ENCODE results near the gene PRTFDC1.
"Not testable (repeated sequence)": the region's sequence is repeated elsewhere in the genome, so short reads cannot be mapped to it uniquely, and the experiment has no call there.

The PRTFDC1 gene

GRCh38 chr10:24930427-24930826 is 22.0 kb downstream of the PRTFDC1 start:
- no peak for DNase-seq (ENCODE audit: low spot score)

DNA sequence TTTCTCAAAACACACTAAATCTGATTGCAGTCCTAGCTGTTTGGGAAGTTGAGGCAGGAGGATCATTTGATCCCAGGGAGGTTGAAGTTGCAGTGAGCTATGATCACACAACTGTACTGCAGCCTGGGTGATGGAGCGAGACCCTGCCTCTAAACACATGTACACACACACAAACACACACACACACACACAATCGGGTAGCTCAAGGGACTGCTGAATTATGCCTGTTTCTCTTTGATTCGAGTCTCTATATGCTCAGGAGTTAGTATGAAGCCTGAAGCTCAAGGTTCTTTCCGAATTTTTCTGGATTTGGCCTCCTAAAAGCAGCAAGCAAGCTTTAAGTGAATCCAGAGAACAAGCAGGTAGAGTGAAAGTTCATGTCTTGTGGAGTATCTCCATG is 22.5 kb downstream of the PRTFDC1 start:
- no peak for DNase-seq (ENCODE audit: low spot score)

DNA sequence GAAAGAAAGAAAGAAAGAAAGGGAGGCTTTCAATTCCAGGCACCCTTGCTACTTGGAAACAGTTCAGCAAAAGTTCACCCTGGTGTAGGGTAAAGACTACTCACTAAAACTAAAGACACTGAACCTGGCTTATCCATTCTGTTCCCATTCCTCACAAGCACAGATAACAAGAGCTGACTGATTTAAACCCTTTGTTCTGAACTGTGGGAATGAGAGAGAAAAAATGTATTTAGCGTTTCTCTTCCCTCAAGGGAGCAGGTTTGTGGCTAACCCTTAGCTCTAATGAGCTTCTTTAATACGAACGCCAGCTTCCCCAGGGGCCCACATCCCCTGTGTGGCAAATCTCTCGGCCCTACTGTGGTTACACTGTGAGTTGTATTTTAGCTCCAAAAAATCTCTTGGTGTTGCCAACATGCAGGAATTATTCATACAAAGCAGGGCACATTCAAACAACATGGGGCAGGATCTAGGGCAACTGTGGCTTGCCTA is 23.3 kb downstream of the PRTFDC1 start:
- DNase-seq (ENCODE audit: low spot score) = no peak

DNA sequence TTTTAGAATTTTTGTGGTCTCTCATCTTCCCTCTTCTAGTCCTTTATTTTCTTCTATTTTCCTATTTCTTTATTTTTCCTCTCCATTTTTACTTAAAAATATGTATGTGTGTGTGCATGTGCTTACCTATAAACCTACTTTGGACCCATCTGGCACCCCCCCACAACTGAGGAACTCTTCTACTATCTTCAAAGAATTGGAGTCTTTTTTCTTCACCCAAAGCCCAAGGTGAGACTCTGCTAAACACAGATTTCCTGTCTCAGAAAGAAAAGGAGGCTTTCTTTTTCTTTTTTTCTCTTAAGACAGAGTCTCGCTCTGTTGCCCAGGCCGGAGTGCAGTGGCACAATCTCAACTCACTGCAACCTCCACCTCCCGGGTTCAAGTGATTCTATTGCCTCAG is 24.2 kb downstream of the PRTFDC1 start:
- no peak for DNase-seq (ENCODE audit: low spot score)

- no peak for DNase-seq (ENCODE audit: low spot score)
Observed at GRCh38 chr10:24926557-24926956, 25.8 kb downstream of the PRTFDC1 start.

DNA sequence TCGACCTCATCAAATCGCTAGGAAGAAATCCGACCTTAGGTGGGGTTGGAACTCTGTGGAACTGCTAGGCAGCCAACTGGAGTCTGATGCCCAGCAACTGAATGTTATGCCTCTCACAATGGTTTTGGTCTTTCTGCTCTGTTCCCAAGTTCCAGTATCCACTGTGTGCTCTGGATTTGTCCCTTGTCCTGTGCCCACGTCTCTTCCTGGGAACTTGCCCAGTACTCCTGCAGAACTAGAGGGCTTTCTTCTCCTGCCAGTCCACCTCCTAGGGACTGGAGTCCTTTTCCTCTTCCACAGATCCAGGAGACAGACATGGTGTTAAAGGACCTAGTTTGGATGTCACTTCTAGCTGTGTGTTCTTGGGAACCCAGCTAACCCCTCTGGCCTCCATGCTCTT is 26.6 kb downstream of the PRTFDC1 start:
- DNase-seq (ENCODE audit: low spot score) = peak; percentile 70

DNA sequence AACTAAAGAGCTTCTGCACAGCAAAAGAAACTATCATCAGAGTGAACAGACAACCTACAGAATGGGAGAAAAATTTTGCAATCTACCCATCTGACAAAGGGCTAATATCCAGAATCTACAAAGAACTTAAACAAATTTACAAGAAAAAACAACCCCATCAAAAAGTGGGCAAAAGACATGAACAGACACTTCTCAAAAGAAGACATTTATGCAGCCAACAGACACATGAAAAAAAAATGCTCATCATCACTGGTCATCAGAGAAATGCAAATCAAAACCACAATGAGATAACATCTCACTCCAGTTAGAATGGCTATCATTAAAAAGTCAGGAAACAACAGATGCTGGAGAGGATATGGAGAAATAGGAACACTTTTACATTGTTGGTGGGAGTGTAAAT is 27.9 kb downstream of the PRTFDC1 start:
- not testable (repeated sequence) for DNase-seq (ENCODE audit: low spot score)

GRCh38 chr10:24922222-24922868 is 30.1 kb downstream of the PRTFDC1 start:
- DNase-seq (ENCODE audit: low spot score) = not testable (repeated sequence)

DNA sequence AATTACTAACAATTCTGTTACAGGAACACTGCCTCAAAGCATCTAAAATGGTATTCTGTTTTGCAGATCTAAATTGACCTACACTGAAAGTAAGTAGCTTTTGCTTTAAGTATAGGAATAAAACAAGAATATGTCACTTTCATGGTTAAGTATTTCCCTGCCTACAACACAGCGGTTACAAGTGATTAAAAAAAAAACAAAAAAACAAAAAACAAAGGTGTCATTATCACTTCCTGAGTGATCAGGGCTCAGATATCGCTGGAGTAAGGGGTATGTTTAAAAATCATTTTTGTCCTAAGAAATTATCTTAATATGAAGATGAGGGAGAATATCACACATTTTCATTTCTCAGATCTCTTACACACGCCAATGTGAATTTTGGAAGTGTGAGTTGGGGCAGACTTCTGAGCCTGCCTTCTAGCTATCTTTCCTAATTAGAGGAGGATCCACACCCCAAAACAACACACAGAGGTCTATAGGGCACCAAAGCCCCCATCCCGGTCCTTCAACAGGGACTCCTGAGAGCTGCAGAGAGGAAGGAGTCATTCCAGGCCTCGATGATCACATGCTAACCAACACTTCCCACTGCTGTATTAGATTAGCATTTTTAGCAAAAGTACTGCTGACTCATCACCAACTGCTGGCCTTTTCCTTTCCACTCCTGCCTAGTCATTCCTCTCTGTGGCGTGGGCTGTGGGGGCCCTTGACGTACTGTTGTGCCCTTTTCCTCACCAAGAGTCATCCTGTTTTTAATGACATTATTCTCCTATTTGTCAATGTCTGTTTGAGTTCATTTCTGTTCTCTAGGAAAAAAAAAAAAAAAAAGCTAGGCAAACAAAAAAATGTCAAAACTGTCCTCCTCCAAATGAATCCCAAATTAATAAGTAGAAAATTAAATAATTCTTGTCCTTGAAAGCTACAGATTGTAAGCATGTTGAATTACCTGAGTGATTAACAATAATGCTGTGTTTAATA is 31.2 kb downstream of the PRTFDC1 start:
- peak; percentile 91 for DNase-seq (ENCODE audit: low spot score)

DNA sequence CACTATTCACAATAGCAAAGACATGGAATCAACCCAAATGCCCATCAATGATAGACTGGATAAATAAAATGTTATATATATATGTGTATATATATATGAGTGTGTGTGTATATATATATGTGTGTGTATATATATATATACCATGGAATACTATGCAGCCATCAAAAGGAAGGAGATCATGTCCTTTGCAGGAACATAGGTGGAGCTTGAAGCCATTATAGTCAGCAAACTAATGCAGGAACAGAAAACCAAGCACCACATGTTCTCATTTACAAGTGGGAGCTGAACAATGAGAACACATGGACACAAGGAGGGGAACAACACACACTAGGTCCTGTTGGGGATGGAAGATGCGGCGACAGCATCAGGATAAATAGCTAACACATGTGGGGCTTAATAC is 32.2 kb downstream of the PRTFDC1 start:
- not testable (repeated sequence) for DNase-seq (ENCODE audit: low spot score)

DNA sequence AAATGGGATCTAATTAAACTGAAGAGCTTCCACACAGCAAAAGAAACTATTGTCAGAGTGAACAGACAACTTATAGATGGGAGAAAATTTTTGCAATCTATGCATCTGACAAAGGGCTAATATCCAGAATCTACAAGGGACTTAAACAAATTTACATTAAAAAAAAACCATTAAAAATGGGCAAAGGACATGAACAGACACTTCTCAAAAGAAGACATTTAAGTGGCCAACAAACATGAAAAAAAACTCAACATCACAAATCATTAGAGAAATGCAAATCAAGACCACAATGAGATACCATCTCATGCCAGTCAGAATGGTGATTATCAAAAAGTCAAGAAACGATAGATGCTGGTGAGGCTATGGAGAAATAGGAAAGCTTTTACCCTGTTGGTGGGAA is 32.8 kb downstream of the PRTFDC1 start:
- DNase-seq (ENCODE audit: low spot score) = not testable (repeated sequence)

DNA sequence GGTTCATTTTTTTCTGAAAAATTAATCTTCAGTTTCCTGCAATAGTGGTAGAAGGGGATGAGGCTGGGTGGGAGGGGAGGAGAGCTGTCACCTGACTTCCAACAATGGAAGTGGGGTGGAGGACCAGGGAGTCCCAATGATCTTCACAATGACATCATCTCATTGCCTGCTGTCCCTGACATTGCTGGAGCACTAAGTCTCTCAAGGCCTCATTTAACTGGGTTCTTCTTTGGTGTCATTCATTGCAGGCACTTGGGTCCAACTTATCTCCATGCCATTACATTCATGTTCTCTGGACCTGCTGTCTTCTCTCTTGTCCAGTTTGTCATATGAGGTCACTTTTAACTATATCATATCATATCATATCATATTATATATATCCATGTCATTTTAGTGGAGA is 34.4 kb downstream of the PRTFDC1 start:
- DNase-seq (ENCODE audit: low spot score) = no peak

DNA sequence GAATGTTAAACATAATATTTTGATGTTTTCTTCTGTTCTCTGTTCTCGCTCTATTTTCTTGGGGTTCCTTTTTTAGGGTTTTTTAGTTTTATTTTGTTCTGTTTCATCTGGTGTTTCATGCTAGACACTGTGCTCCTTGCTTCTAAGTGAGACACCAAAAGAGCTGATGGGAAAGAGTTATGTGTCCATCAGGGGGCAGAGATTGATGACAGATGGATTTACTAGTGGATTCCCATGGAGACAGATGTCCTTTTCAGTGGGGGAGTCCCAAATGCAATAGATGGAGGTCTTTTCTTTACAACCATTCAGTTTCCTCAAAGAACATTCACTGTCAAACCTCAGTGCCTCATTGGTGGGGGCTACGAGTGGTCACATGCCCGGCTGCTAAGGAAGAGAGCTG is 34.9 kb downstream of the PRTFDC1 start:
- DNase-seq (ENCODE audit: low spot score) = no peak

GRCh38 chr10:24916365-24916764 is 36.0 kb downstream of the PRTFDC1 start:
- no peak for DNase-seq (ENCODE audit: low spot score)

GRCh38 chr10:24915304-24915703 is 37.1 kb downstream of the PRTFDC1 start:
- DNase-seq (ENCODE audit: low spot score) = no peak

DNA sequence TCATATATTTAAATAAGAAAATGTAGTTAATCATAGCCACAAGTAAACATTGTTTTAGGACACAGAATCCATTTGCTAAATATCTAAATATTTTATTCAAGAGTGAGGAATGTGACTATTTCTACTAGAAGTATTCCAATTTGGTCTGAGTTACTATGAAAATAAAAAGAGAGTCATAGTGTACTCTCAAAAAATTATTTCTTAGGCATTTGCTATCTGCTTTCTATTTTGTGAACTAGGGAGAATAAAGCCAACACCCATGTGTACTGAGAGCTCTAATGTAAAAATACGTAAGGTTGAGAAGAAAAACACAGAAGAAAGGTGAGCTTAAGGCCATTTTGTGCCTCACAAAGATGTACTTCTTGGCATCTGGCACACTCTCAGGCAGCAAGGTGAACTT is 38.3 kb downstream of the PRTFDC1 start:
- no peak for DNase-seq (ENCODE audit: low spot score)

GRCh38 chr10:24912215-24912614 is 40.2 kb downstream of the PRTFDC1 start:
- no peak for DNase-seq (ENCODE audit: low spot score)

GRCh38 chr10:24911029-24911428 is 41.4 kb downstream of the PRTFDC1 start:
- DNase-seq (ENCODE audit: low spot score) = no peak

DNA sequence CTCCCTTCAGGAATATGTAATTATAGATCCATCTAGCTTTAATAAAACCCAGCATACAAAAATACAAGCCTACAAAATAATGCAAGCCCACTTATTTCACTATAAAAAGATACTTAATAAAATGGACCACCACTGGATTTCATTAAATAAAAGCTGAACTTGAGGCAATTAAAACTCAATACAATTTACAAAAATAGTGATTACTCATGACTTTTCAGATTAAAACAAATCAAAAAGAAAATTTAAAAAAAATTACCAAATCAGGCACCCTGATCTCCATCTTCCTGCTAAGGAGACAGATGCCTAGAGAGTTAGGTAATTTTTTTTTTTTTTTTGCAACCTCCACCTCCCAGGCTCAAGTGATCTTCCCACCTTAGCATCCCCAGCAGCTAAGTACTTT is 41.8 kb downstream of the PRTFDC1 start:
- no peak for DNase-seq (ENCODE audit: low spot score)

- no peak for DNase-seq (ENCODE audit: low spot score)
Observed at GRCh38 chr10:24908793-24909423, 43.5 kb downstream of the PRTFDC1 start.

DNA sequence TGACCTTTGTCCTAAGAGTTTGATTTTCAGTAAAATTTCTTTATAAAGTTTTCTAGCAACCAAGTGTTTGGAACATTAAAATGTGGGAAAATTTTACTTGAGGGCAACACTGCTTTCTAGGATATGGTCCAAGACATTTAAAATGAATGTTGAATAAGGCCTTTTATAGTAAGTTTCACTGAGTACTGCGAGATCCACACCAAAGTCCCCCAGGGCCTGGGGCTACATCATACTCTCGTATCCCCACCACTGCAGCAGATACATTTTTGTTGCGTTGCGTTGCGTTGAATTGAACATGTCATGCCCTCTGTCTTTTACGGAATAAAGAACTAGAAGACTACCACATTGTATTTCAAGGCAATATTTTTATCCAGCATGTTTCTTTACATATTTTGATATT is 44.5 kb downstream of the PRTFDC1 start:
- DNase-seq (ENCODE audit: low spot score) = no peak

DNA sequence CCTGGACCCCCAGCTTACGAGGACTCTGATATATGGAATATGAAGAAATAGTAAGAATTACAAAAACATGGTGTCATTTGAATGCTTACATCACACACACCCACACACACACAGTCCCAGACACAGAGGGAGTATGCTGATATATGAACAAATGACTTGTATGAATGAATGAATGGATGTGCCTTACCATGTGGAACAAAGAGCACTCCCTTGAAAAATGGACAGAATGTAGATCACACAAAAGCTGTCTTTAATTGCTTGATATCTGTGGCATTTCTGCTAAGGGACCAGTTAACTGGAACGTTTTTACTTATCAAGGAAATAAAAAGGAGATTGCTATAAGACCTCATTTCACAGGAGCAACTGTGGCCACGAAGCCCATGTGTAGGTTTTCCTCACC is 46.0 kb downstream of the PRTFDC1 start:
- DNase-seq (ENCODE audit: low spot score) = no peak

DNA sequence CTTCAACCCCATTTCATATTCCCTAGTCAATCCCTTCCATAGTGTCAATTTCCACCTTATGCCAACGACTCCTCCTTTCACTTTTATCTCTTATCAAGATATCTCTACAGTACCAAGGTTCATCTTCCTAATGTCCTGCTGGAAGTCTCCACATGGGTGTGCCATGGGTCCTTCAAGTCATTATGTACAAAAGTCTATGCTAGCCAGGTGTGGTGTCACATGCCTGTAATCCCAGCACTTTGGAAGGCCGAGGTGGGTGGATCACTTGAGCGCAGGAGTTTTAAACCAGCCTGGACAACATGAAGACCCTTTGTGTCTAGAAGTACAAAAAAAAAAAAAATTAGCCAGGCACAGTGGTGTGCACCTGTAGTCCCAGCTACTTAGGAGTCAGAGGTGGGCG is 47.6 kb downstream of the PRTFDC1 start:
- no peak for DNase-seq (ENCODE audit: low spot score)
